Keratinocyte (primary cell): ENCODE results near the gene ANKRD39.
"Not testable (repeated sequence)": the region's sequence is repeated elsewhere in the genome, so short reads cannot be mapped to it uniquely, and the experiment has no call there.

Experiments used
- CTCF ChIP-seq, 3 experiments: IDR thresholded peaks in 1 of 3; conservative IDR thresholded peaks in 1 of 3; optimal IDR thresholded peaks in 1 of 3; 2 replicates in 2 of 3; 3 replicates in 1 of 3; pipeline versions ENCODE3 to v1.5.1; 2011; ENCODE audit warnings: low read length in 3 of 3, mild to moderate bottlenecking in 3 of 3, moderate library complexity in 2 of 3, control low read depth in 1 of 3, inconsistent platforms in 1 of 3; ENCODE audit not compliant: insufficient read depth in 2 of 3; ENCODE audit errors: extremely low read depth in 1 of 3
- EZH2 ChIP-seq: IDR thresholded peaks from one replicate; pipeline ENCODE4 v1.6.1; 2012; ENCODE audit warnings: inconsistent platforms, mild to moderate bottlenecking, low read length, moderate library complexity

GRCh38 chr2:96863056-96863455 lies 5.2 kb upstream of the ANKRD39 start:
- not testable (repeated sequence) for TF ChIP-seq CTCF (optimal IDR thresholded peaks at IDR 0.05 in 1 of 3, IDR thresholded peaks at IDR 0.05 in 1 of 3, conservative IDR thresholded peaks at IDR 0.05 in 1 of 3; ENCODE audit: extremely low read depth in 1 of 3, insufficient read depth in 2 of 3, low read length in 3 of 3); EZH2
